Upper lobe of right lung (tissue), 1 donor: Measurements from ENCODE around the gene ACE. TPM values are rescaled to one million over a fixed set of nuclear protein-coding genes. Genes with fewer than 3 reads are reported as not detected.

Source experiments
- ATAC-seq: fragments of 200-7000 bp; cut with Tn5 transposase; one replicate; pipeline ENCODE4 v1.9.1; 2020; ENCODE audit warnings: mild to moderate bottlenecking, moderate library complexity
- DNase-seq: peaks from one replicate; pipeline ENCODE4 v3.0.0-alpha.2; 2020
- H3K27ac ChIP-seq: fragments of 200-600 bp; one replicate; pipeline ENCODE4 v1.8.0; 2022
- H3K27me3 ChIP-seq: fragments of 200-600 bp; one replicate; pipeline ENCODE4 v1.8.0; 2022; ENCODE audit warnings: mild to moderate bottlenecking
- H3K36me3 ChIP-seq: fragments of 200-600 bp; one replicate; pipeline ENCODE4 v1.8.0; 2022
- H3K4me1 ChIP-seq: fragments of 200-600 bp; one replicate; pipeline ENCODE4 v1.8.0; 2022
- H3K4me3 ChIP-seq: fragments of 200-600 bp; one replicate; pipeline ENCODE4 v1.8.0; 2022; ENCODE audit warnings: mild to moderate bottlenecking
- H3K9me3 ChIP-seq: fragments of 200-600 bp; one replicate; pipeline ENCODE4 v1.8.0; 2022
- intact Hi-C: fragments of 100-400 bp; cut with DNase I; formaldehyde crosslinking; loops from one replicate; pipeline ENCODE4 v1.11.0; 2022
- long read RNA-seq: library from polyadenylated mRNA; unstranded; transcript quantifications from one replicate; pipeline ENCODE4 v2.0.0, GENCODE V29; 2021
- total RNA-seq: library from RNA; stranded (reverse); fragmentation: NEBNext Ultra II Directional; extraction: Animal tissue kit (Norgen Biotek cat#: 25700); gene quantifications from one replicate; pipeline ENCODE4 v1.2.1, GENCODE V29; 2021
- TF ChIP-seq, protein P1 (sequence below): fragments of 200-600 bp; IDR thresholded peaks from one replicate; pipeline ENCODE4 v1.8.0; 2022; ENCODE audit warnings: antibody characterized with exemption
- donor health status: DM: no; HTN: yes; CAD: no; lungs with severe emphysema.

ACE gene
- total RNA-seq, result 64.1 TPM
- long read RNA-seq, full-length matches to known transcripts, result 26 of 85 reads
- long read RNA-seq, partial matches to known transcripts, result 46 of 85 reads
- long read RNA-seq, other reads (novel, unspliced or antisense), result 13 of 85 reads

DNA sequence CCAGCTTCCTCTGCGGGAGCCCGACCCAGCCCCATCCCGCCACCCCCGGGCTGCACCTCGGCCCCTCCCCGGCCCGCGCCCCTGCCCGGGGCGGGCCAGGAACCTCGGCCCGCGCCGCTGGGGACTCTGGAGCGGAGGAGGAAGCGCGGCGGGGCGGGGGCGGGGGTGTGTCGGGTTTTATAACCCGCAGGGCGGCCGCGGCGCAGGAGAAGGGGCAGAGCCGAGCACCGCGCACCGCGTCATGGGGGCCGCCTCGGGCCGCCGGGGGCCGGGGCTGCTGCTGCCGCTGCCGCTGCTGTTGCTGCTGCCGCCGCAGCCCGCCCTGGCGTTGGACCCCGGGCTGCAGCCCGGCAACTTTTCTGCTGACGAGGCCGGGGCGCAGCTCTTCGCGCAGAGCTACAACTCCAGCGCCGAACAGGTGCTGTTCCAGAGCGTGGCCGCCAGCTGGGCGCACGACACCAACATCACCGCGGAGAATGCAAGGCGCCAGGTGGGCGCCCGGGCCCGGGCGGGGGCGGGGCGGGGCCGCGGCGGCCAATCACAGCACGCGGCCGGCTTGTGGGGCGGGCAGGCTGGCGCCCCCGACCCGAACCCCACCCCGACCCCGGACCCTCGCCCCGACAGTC is at the start of gene ACE:
TSS of gene ACE (plus strand) at position 208 of the 626 bp plus-strand sequence. CDS start at position 242, 34 bp downstream.
- Histone ChIP-seq H3K27ac (peak within 1 kb of the TSS; percentile 30), H3K9me3 (no peaks in the 10 kb centered on the region), H3K4me1 (peaks cover 32% of the 10 kb centered on the region), H3K4me3 (peak within 1 kb of the TSS; percentile 51), H3K36me3 (no peaks in the 10 kb centered on the region), H3K27me3 (peaks cover 16% of the 10 kb centered on the region)
- DNase-seq, result peak; percentile 76
- intact Hi-C loops, result loop anchor here (5.0 kb wide), 1 partner anchor 35 kb away; no protein-coding TSS in a partner anchor
- TF ChIP-seq, protein P1, sequence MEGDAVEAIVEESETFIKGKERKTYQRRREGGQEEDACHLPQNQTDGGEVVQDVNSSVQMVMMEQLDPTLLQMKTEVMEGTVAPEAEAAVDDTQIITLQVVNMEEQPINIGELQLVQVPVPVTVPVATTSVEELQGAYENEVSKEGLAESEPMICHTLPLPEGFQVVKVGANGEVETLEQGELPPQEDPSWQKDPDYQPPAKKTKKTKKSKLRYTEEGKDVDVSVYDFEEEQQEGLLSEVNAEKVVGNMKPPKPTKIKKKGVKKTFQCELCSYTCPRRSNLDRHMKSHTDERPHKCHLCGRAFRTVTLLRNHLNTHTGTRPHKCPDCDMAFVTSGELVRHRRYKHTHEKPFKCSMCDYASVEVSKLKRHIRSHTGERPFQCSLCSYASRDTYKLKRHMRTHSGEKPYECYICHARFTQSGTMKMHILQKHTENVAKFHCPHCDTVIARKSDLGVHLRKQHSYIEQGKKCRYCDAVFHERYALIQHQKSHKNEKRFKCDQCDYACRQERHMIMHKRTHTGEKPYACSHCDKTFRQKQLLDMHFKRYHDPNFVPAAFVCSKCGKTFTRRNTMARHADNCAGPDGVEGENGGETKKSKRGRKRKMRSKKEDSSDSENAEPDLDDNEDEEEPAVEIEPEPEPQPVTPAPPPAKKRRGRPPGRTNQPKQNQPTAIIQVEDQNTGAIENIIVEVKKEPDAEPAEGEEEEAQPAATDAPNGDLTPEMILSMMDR, result no peak
- ATAC-seq, result peak; percentile 31

DNA sequence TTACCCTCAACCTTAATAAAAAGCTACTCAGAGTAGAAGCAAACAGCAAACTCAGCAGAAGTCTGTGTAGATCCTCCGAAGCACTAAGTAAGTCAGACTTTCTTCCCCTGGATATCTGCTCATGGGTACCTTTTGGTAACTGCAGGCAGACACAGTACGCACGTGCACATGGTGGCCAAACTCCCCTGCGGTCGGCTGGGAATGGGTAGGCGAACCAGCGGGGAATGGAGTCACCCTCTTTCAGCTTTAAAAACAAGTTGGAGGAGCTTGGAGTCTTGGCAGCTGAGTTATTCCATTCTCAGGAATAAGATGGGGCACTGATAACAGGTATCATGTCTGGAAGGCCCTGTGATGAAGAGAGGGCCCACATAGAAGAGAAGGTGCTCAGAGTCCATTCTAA is 47.1 kb upstream of the ACE start:
- DNase-seq (peak; percentile 22), ATAC-seq (no peak)
- no peak overlapping the region for H3K4me3 ChIP-seq
- no peaks in the 10 kb centered on the region for H3K27me3 ChIP-seq
- H3K9me3 ChIP-seq, result no peaks in the 10 kb centered on the region
- peaks cover 45% of the 10 kb centered on the region for H3K4me1 ChIP-seq
- no peak overlapping the region for H3K27ac ChIP-seq
- intact Hi-C loops, result loop anchor here (5.0 kb wide), 1 partner anchor 188 kb away; no protein-coding TSS in a partner anchor
- no peaks in the 10 kb centered on the region for H3K36me3 ChIP-seq
- TF ChIP-seq, protein P1, result no peak

DNA sequence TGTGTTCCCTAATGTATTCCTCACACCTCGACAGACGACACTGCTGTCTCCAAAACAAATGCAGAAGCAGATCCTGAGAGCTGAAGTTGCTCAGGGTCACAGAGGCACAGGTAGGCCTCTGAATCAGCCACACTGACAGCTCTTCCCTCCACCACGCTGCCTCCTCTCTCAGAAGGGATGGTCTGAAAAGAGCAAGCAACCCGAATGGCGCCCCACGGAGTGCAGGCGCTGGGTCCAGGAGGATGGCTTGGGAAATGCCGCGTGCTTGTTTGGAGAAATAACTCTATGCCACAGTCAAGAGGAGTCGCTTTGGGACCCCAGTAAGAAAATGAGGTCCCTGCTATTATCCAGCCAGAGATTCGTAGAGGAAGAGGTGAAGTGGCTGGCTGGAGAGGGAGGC is 46.6 kb upstream of the ACE start:
- H3K27ac ChIP-seq, result no peak overlapping the region
- peak; percentile 55 for DNase-seq
- H3K4me1 ChIP-seq, result peaks cover 50% of the 10 kb centered on the region
- H3K27me3 ChIP-seq, result no peaks in the 10 kb centered on the region
- H3K36me3 ChIP-seq, result no peaks in the 10 kb centered on the region
- no peak for ATAC-seq
- intact Hi-C loops, result no loop called here
- H3K4me3 ChIP-seq, result no peak overlapping the region
- TF ChIP-seq, protein P1, result no peak
- H3K9me3 ChIP-seq, result no peaks in the 10 kb centered on the region

DNA sequence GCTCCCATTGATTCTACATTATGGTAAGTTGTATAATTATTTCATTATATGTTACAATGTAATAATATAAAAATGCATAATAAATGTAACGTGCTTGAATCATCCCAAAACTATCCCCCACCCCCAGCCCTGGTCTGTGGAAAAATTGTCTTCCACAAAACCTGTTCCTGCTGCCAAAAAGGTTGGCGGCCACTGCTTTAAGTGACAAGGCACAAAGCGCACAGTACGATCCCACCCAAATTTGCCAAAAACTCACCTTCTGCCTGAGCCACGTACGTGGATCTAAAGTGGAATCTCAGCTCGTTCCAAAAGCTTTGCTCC is 45.3 kb upstream of the ACE start:
- H3K4me3 ChIP-seq, result no peak overlapping the region
- H3K27ac ChIP-seq, result peak overlapping the region; percentile 72
- no peak for ATAC-seq
- DNase-seq, result peak; percentile 45
- H3K36me3 ChIP-seq, result no peaks in the 10 kb centered on the region
- H3K4me1 ChIP-seq, result peaks cover 57% of the 10 kb centered on the region
- TF ChIP-seq, protein P1, result no peak
- no peaks in the 10 kb centered on the region for H3K9me3 ChIP-seq
- no peaks in the 10 kb centered on the region for H3K27me3 ChIP-seq
- intact Hi-C loops, result no loop called here

DNA sequence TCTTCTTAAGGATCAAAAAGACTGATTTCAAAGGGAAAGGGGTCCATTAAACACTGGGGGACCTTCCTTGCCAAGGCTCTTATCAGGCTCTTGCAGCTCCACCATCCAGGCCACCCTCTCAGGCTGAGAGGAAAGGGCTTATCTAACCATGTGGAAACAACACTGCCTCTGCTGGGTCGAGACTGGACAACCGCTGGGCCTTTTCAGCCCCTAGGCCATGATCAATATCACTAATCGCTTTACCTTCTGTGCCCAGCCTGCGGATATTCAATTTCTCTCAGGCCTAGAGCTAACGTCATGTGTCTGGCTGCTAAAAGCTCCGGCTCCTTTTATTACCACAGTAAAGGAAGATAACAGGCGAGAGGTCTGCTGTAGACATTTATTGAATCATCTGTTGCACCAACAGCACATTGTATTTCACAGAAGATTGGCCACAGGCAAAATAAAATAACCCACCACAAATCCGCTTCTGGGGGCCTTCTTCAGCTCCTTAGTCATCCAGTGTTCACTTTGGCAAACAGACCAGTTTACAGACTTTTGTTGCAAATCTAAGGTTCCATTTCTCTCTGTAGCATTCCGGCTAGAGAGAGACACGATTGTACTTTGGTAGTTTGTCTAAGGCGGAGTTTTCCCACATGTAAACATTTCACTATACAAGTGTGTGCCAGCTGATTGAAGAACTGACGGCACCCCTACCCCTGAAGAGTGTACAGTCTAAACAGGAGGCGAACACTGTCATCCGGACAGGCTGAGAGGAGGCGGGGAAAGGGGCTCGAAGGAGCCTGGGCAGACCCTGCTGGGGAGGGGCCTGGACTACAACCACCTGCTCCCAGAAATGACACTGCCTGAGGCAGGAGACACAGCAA is 44.7 kb upstream of the ACE start:
- ATAC-seq, result peak; percentile 50
- TF ChIP-seq, protein P1, result no peak
- Histone ChIP-seq H3K36me3 (no peaks in the 10 kb centered on the region), H3K9me3 (no peaks in the 10 kb centered on the region), H3K4me3 (no peak overlapping the region), H3K27ac (peak overlapping the region; percentile 72), H3K4me1 (peaks cover 60% of the 10 kb centered on the region), H3K27me3 (no peaks in the 10 kb centered on the region)
- intact Hi-C loops, result no loop called here
- peak; percentile 64 for DNase-seq
